Measurements from ENCODE around the gene CLDN6. TPM values are rescaled to one million over a fixed set of nuclear protein-coding genes. Genes with fewer than 3 reads are reported as not detected.
A peak's percentile ranks its signal among the peaks of the same experiment; 100 is the strongest.

CLDN6 gene
- total RNA-seq, 1 donor from 2014 or later, result 0.72 TPM

DNA sequence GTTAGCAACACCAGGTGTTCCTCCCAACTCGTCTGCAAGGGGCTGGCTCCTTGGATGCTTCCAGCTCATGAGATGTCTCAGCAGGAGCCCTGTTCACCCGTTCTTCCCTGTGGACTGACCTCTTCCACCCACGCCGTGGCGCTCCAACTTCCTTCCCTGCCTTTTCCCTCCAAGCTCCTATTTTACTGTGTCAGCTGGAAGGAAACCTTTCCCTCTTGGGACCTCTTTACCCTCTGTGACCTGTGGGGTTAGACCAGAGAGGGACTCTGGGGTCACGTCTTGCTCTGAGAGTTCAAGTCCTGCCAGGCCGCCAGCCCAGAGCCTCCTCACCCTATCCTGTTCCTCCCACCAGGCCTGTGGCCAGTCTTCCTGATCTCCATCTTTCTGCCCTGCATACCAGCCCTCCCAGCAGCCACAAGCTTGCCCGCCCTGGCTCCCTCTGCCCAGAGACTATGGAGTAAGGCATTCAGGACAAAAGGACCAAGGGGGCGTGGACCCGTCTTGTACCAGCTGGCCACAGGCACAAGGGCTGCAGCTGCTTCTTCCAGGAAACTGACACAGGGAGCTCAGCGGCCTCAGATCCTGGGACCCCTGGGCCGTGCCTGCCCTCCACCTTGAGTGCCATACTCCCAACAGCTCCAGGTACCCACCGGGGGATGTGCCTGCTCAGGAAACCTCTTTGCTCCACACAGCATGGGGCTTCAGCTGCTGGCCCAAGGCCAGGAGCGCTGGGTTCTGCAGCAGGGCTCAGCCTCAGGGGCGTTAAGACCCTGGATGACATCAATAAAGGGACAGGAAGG is 45.8 kb downstream of the CLDN6 start:
- DNase-seq (ENCODE audit: low spot score), result no peak

GRCh38 chr16:2971134-2971984 is 46.6 kb downstream of the CLDN6 start:
- no peak for DNase-seq (ENCODE audit: low spot score)

DNA sequence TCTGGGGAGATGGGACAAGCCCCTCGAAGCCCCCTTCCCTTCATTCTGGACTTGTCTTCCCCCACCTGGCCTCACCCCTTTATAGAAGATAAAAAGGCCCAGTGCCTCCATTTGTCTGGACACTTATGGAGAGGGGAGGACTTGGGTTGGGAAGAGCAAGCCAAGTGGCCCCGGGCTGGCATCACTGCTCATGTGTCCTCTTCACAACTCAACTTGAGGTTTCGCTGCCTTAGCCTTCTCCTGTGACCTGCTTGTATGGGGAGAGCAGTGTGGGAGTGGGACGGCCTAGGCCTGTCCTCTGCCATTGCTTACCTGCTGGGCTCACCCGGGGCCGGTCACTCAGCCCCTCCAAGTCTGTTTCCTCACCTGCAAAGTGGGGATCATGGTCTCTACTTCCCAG is 47.4 kb downstream of the CLDN6 start:
- no peak for DNase-seq (ENCODE audit: low spot score)

GRCh38 chr16:2969545-2970521 is 48.1 kb downstream of the CLDN6 start:
- DNase-seq (ENCODE audit: low spot score), result no peak

GRCh38 chr16:2968738-2969544 is 49.0 kb downstream of the CLDN6 start, which contains the start of gene PAQR4:
Gene PAQR4 (plus strand): TSS chr16:2969348. CDS start chr16:2969675, 327 bp downstream.
- peak; percentile 83 for DNase-seq (ENCODE audit: low spot score)

DNA sequence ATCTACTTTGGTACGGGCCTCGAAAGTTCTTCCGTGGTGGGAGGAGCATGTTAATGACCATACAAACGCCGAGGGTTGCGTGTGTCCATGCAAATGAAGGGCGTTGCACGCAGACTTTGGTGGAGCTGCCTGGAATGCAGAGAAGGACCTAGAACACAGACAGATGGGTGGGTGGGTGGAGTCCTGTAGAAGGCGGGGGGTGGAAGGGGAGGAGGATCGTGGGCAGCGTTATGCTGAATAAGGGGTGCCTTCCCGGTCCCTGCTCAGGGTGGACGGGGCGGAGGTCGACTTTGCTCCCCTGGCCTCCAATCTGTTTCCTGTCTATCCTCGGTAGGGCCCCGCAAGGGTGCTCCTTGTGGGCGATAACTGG is 49.6 kb downstream of the CLDN6 start:
- DNase-seq (ENCODE audit: low spot score), result no peak

- no peak for DNase-seq (ENCODE audit: low spot score)
Observed at GRCh38 chr16:2967721-2968161, 50.2 kb downstream of the CLDN6 start.

DNA sequence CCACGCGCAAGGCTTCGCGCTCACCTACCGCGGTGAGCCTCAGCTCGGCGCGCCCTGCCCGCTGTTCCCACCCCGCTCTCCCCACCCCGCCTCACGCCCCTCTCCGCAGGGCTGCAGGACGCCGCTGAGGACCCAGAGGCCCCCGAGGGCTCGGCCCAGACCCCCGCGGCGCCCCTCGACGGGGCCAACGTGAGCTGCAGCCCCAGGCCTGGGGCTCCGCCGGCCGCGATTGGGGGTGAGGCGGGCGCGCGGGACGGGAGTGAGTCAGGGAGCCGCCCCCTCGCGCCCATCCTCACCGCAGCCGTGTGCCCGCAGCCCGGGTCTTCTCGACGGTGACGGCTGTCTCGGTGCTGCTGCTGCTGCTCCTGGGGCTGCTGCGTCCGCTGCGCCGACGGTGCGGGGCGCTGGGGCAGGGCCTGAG is 50.8 kb downstream of the CLDN6 start:
- DNase-seq (ENCODE audit: low spot score), result no peak

GRCh38 chr16:2966808-2967191 is 51.2 kb downstream of the CLDN6 start:
- DNase-seq (ENCODE audit: low spot score), result no peak

DNA sequence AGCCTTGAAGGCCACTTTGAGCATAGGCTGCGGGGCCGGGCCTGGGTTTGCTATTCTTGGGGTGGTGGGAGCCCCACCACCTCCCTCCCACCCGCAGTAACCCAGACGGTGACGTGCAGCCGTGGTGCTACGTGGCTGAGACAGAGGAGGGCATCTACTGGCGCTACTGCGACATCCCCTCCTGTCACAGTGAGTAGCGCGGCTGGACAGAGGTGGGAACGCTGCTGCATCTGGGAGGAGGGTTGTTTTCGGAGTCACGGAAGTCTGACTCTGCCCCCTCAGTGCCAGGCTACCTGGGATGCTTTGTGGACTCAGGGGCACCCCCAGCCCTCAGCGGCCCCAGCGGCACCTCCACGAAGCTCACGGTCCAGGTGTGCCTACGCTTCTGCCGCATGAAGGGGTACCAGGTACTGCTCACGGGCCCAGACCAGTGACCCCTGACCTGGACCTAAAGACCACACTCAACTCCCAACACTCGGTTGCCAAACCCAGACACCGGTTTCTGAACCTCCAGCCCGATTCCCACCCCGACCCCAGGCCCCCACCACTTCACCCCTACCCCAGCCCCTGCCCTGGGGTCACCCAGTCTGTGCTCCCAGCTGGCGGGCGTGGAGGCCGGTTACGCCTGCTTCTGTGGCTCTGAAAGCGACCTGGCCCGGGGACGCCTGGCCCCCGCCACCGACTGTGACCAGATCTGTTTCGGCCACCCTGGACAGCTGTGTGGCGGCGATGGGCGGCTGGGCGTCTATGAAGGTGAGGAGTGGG is 51.8 kb downstream of the CLDN6 start:
- DNase-seq (ENCODE audit: low spot score), result no peak

Other genes with a start within 250 kb of the CLDN6 start
- gene ELOB, start 240.9 kb downstream of the CLDN6 start, total RNA-seq (ENCODE audit: insufficient read depth, low replicate concordance), result 159 TPM
- 0.96 TPM for gene PRSS33, start 230.6 kb downstream of the CLDN6 start, total RNA-seq (ENCODE audit: insufficient read depth, low replicate concordance)
- gene PRSS41, start 219.7 kb downstream of the CLDN6 start, total RNA-seq (ENCODE audit: insufficient read depth, low replicate concordance), result not detected
- gene PRSS21, start 200.9 kb downstream of the CLDN6 start, total RNA-seq (ENCODE audit: insufficient read depth, low replicate concordance), result not detected
- gene ZG16B, start 187.9 kb downstream of the CLDN6 start, total RNA-seq (ENCODE audit: insufficient read depth, low replicate concordance), result 7.2 TPM
- 3.1 TPM for gene PRSS22, start 160.0 kb downstream of the CLDN6 start, total RNA-seq (ENCODE audit: insufficient read depth, low replicate concordance)
- gene FLYWCH2, start 135.0 kb downstream of the CLDN6 start, total RNA-seq (ENCODE audit: insufficient read depth, low replicate concordance), result 25.5 TPM
- 30.8 TPM for gene FLYWCH1, start 106.3 kb downstream of the CLDN6 start, total RNA-seq (ENCODE audit: insufficient read depth, low replicate concordance)
- 0.48 TPM for gene KREMEN2, start 53.9 kb downstream of the CLDN6 start, total RNA-seq (ENCODE audit: insufficient read depth, low replicate concordance)
- gene PAQR4, start 48.8 kb downstream of the CLDN6 start, total RNA-seq (ENCODE audit: insufficient read depth, low replicate concordance), result 5.8 TPM
- 6.0 TPM for gene PKMYT1, start 37.7 kb downstream of the CLDN6 start, total RNA-seq (ENCODE audit: insufficient read depth, low replicate concordance)
- not detected for gene CLDN9, start 5.3 kb downstream of the CLDN6 start, total RNA-seq (ENCODE audit: insufficient read depth, low replicate concordance)
- 150 TPM for gene TNFRSF12A, start 2.2 kb upstream of the CLDN6 start, total RNA-seq (ENCODE audit: insufficient read depth, low replicate concordance)
- gene HCFC1R1, start 5.8 kb upstream of the CLDN6 start, total RNA-seq (ENCODE audit: insufficient read depth, low replicate concordance), result 3.1 TPM
- 29.4 TPM for gene THOC6, start 5.9 kb upstream of the CLDN6 start, total RNA-seq (ENCODE audit: insufficient read depth, low replicate concordance)
- 2.2 TPM for gene BICDL2, start 18.8 kb upstream of the CLDN6 start, total RNA-seq (ENCODE audit: insufficient read depth, low replicate concordance)
- 0.24 TPM for gene MMP25, start 28.4 kb upstream of the CLDN6 start, total RNA-seq (ENCODE audit: insufficient read depth, low replicate concordance)
- 13.2 TPM for gene IL32, start 47.5 kb upstream of the CLDN6 start, total RNA-seq (ENCODE audit: insufficient read depth, low replicate concordance)
- gene ZSCAN10, start 81.1 kb upstream of the CLDN6 start, total RNA-seq (ENCODE audit: insufficient read depth, low replicate concordance), result not detected
- 8.9 TPM for gene ZNF205, start 94.4 kb upstream of the CLDN6 start, total RNA-seq (ENCODE audit: insufficient read depth, low replicate concordance)
- gene ZNF213, start 116.8 kb upstream of the CLDN6 start, total RNA-seq (ENCODE audit: insufficient read depth, low replicate concordance), result 0.96 TPM
- gene OR1F1, start 170.0 kb upstream of the CLDN6 start, total RNA-seq (ENCODE audit: insufficient read depth, low replicate concordance), result 0.96 TPM
- gene ZNF200, start 217.0 kb upstream of the CLDN6 start, total RNA-seq (ENCODE audit: insufficient read depth, low replicate concordance), result 13.5 TPM
- 6.7 TPM for gene MEFV, start 238.4 kb upstream of the CLDN6 start, total RNA-seq (ENCODE audit: insufficient read depth, low replicate concordance)

All from umbilical cord (tissue), 2 donors.